Natural killer cell (primary cell): ENCODE results near the gene KCNAB2. TPM values are rescaled to one million over a fixed set of nuclear protein-coding genes. Genes with fewer than 3 reads are reported as not detected.

Experiments used
- ATAC-seq, 3 donors: fragments of 150-1000 bp in 2 of 3; fragments of 200-7000 bp in 1 of 3; cut with Tn5 transposase; 1 replicate in 1 of 3; 2 replicates in 2 of 3; pipeline ENCODE4 v1.10.0; 2021; ENCODE audit warnings: mild to moderate bottlenecking in 2 of 3, moderate library complexity in 2 of 3
- DNase-seq, 2 donors: peaks; one replicate each; pipeline versions ENCODE4 v3.0.0 to v3.0.0-alpha.2; 2013 to 2021; ENCODE audit warnings: mixed read lengths in 1 of 2
- H3K27ac ChIP-seq: one replicate; pipeline ENCODE4 v1.5.1; 2013; ENCODE audit warnings: mild to moderate bottlenecking, low read length
- H3K27me3 ChIP-seq: one replicate; pipeline ENCODE4 v1.6.1; 2013; ENCODE audit warnings: low read length; ENCODE audit not compliant: control insufficient read depth, insufficient read depth
- H3K36me3 ChIP-seq: one replicate; pipeline ENCODE4 v1.6.1; 2013; ENCODE audit warnings: low read length; ENCODE audit not compliant: control insufficient read depth, insufficient read depth
- H3K4me1 ChIP-seq: one replicate; pipeline ENCODE4 v1.6.1; 2013; ENCODE audit warnings: low read length; ENCODE audit not compliant: control insufficient read depth, insufficient read depth
- H3K4me3 ChIP-seq: one replicate; pipeline ENCODE4 v1.5.1; 2013; ENCODE audit warnings: low read length
- H3K9me3 ChIP-seq: one replicate; pipeline ENCODE4 v1.6.1; 2013; ENCODE audit warnings: low read length; ENCODE audit not compliant: control insufficient read depth, insufficient read depth
- H3K27ac Mint-ChIP-seq, 2 donors: one replicate each; pipeline ENCODE4 v1.8.0; 2022; ENCODE audit warnings: mild to moderate bottlenecking in 2 of 2, mixed read lengths in 2 of 2, moderate library complexity in 1 of 2
- H3K27me3 Mint-ChIP-seq, 2 donors: one replicate each; pipeline ENCODE4 v1.8.0; 2022; ENCODE audit warnings: low read depth in 2 of 2, mixed read lengths in 2 of 2
- H3K36me3 Mint-ChIP-seq: one replicate; pipeline ENCODE4 v1.8.0; 2022; ENCODE audit warnings: mixed read lengths
- H3K4me1 Mint-ChIP-seq, 2 donors: one replicate each; pipeline ENCODE4 v1.8.0; 2022; ENCODE audit warnings: mixed read lengths in 2 of 2
- H3K4me3 Mint-ChIP-seq: one replicate; pipeline ENCODE4 v1.8.0; 2022; ENCODE audit warnings: mild to moderate bottlenecking, moderate library complexity, mixed read lengths
- H3K9me3 Mint-ChIP-seq, 2 donors: one replicate each; pipeline ENCODE4 v1.8.0; 2022; ENCODE audit warnings: mixed read lengths in 2 of 2
- WGBS: methylation state at CpG from one replicate; pipeline ENCODE4 v1.1.7; 2013; ENCODE audit warnings: missing lambda C conversion rate; ENCODE audit not compliant: insufficient coverage; 5-methylcytosine and 5-hydroxymethylcytosine counted together
- intact Hi-C: fragments of 100-400 bp; cut with micrococcal nuclease; formaldehyde crosslinking; loops from one replicate; pipeline ENCODE4 v1.14.2; 2022
- total RNA-seq, 4 donors: library from RNA; stranded (reverse); fragments of 120-200 nt in 1 of 4; gene quantifications; one replicate each; pipeline versions ENCODE4 v1.2.3 to v1.2.4, GENCODE V29; 2013 to 2022
- TF ChIP-seq, protein P1 (sequence below): fragments of 200-600 bp; IDR thresholded peaks from one replicate; pipeline ENCODE4 v1.8.0; 2022; ENCODE audit warnings: antibody characterized with exemption

Gene KCNAB2
- total RNA-seq, 3 donors from 2014 or later (not counting 1 experiment from before 2014, with no cell fraction given), result 387 to 749 (median 430) TPM

GRCh38 chr1:6088956-6089355, 43.3 kb downstream of the KCNAB2 start:
- H3K9me3 ChIP-seq, result no peaks in the 10 kb centered on the region
- H3K4me3 ChIP-seq, result no peak overlapping the region
- no peak overlapping the region for H3K4me3 Mint-ChIP-seq
- no peak for DNase-seq
- H3K27ac ChIP-seq, result no peak overlapping the region
- H3K27ac Mint-ChIP-seq, result no peak overlapping the region
- H3K27me3 ChIP-seq, result no peaks in the 10 kb centered on the region
- H3K36me3 ChIP-seq, result peaks cover 51% of the 10 kb centered on the region
- WGBS, result 96% methylated on average over 18 of the region's 19 CpGs
- H3K4me1 ChIP-seq, result no peaks in the 10 kb centered on the region
- TF ChIP-seq, protein P1, sequence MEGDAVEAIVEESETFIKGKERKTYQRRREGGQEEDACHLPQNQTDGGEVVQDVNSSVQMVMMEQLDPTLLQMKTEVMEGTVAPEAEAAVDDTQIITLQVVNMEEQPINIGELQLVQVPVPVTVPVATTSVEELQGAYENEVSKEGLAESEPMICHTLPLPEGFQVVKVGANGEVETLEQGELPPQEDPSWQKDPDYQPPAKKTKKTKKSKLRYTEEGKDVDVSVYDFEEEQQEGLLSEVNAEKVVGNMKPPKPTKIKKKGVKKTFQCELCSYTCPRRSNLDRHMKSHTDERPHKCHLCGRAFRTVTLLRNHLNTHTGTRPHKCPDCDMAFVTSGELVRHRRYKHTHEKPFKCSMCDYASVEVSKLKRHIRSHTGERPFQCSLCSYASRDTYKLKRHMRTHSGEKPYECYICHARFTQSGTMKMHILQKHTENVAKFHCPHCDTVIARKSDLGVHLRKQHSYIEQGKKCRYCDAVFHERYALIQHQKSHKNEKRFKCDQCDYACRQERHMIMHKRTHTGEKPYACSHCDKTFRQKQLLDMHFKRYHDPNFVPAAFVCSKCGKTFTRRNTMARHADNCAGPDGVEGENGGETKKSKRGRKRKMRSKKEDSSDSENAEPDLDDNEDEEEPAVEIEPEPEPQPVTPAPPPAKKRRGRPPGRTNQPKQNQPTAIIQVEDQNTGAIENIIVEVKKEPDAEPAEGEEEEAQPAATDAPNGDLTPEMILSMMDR, result no peak
- H3K9me3 Mint-ChIP-seq, result no peaks in the 10 kb centered on the region
- intact Hi-C loops, result no loop called here
- H3K4me1 Mint-ChIP-seq, result peaks cover 5 to 6% of the 10 kb centered on the region in 2 donors
- no peaks in the 10 kb centered on the region for H3K27me3 Mint-ChIP-seq
- ATAC-seq, result no peak
- H3K36me3 Mint-ChIP-seq, result peaks cover 7% of the 10 kb centered on the region

DNA sequence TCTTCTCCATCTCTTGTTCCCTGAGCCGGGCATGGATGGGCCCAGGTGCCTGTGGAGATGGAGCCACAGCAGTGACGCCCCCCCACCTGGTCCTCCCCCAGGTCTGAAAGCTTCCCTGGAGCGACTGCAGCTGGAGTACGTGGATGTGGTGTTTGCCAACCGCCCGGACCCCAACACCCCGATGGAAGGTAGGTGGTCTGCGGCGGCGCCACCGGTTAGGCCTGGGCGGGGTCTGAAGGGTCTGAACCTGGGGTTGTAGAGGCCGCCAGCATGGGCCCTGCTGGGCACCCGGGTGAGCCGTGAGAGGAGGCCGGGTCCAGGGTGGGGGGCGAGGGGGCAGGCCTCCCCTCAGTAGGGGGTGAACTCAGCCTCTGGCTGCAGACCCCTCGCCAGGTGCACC, 44.6 kb downstream of the KCNAB2 start:
- intact Hi-C loops, result no loop called here
- H3K4me3 ChIP-seq, result no peak overlapping the region
- ATAC-seq (no peak), DNase-seq (no peak)
- Mint-ChIP-seq H3K27me3 (no peaks in the 10 kb centered on the region), H3K36me3 (peaks cover 7% of the 10 kb centered on the region), H3K4me3 (no peak overlapping the region), H3K27ac (no peak overlapping the region), H3K9me3 (no peaks in the 10 kb centered on the region), H3K4me1 (peaks cover 5 to 6% of the 10 kb centered on the region in 2 donors)
- H3K4me1 ChIP-seq, result no peaks in the 10 kb centered on the region
- TF ChIP-seq, protein P1, result no peak
- H3K36me3 ChIP-seq, result peaks cover 58% of the 10 kb centered on the region
- no peaks in the 10 kb centered on the region for H3K27me3 ChIP-seq
- H3K27ac ChIP-seq, result no peak overlapping the region
- 96% methylated on average over 18 of the region's 18 CpGs for WGBS
- H3K9me3 ChIP-seq, result no peaks in the 10 kb centered on the region

GRCh38 chr1:6090996-6091822, 45.5 kb downstream of the KCNAB2 start:
- TF ChIP-seq, protein P1, result no peak
- DNase-seq (no peak), ATAC-seq (no peak)
- intact Hi-C loops, result no loop called here
- WGBS, result 96% methylated on average over 20 of the region's 25 CpGs
- no peaks in the 10 kb centered on the region for H3K9me3 Mint-ChIP-seq
- peaks cover 5 to 6% of the 10 kb centered on the region in 2 donors for H3K4me1 Mint-ChIP-seq
- H3K4me1 ChIP-seq, result no peaks in the 10 kb centered on the region
- H3K4me3 Mint-ChIP-seq, result no peak overlapping the region
- no peak overlapping the region for H3K27ac Mint-ChIP-seq
- peaks cover 7% of the 10 kb centered on the region for H3K36me3 Mint-ChIP-seq
- no peak overlapping the region for H3K4me3 ChIP-seq
- no peaks in the 10 kb centered on the region for H3K27me3 ChIP-seq
- H3K27me3 Mint-ChIP-seq, result no peaks in the 10 kb centered on the region
- no peaks in the 10 kb centered on the region for H3K9me3 ChIP-seq
- H3K36me3 ChIP-seq, result peaks cover 61% of the 10 kb centered on the region
- H3K27ac ChIP-seq, result no peak overlapping the region

DNA sequence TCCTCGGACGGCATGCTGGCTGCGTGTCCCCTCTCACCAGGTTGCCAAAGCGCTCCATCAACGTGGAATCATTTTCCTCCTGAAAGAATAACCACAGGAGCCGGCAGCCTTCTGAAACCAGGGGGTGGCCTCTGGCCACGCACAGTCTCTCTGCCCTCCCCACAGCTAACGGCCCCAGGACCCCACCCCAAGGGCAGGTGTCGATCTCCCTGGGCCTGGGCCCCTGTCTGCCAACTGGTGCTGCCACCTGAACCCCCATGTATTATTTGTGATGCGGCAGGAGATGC, 46.1 kb downstream of the KCNAB2 start:
- Mint-ChIP-seq H3K4me1 (peaks cover 5 to 6% of the 10 kb centered on the region in 2 donors), H3K9me3 (no peaks in the 10 kb centered on the region), H3K36me3 (peaks cover 7% of the 10 kb centered on the region), H3K4me3 (no peak overlapping the region), H3K27me3 (no peaks in the 10 kb centered on the region), H3K27ac (no peak overlapping the region)
- TF ChIP-seq, protein P1, result no peak
- Histone ChIP-seq H3K9me3 (no peaks in the 10 kb centered on the region), H3K27me3 (no peaks in the 10 kb centered on the region), H3K4me1 (no peaks in the 10 kb centered on the region), H3K4me3 (no peak overlapping the region), H3K27ac (no peak overlapping the region), H3K36me3 (peaks cover 66% of the 10 kb centered on the region)
- DNase-seq (no peak), ATAC-seq (no peak)
- 97% methylated on average over 10 of the region's 10 CpGs for WGBS
- intact Hi-C loops, result no loop called here
